Heart left ventricle (tissue), 13 donors: ENCODE results near the gene CTAG1A.

ENCODE experiments used
- CTCF ChIP-seq, 12 donors: fragments of 200-600 bp; sonication (generic) in 4 of 12; IDR thresholded peaks; one replicate each; pipeline versions ENCODE4 v1.5.0 to v1.8.0; 2018 to 2022; ENCODE audit warnings: antibody characterized with exemption in 12 of 12, mild to moderate bottlenecking in 5 of 12
- POLR2A ChIP-seq, 2 donors: fragments of 450-650 bp; IDR thresholded peaks; one replicate each; pipeline ENCODE4 v1.6.1; 2017; ENCODE audit warnings: antibody characterized with exemption in 2 of 2, mild to moderate bottlenecking in 2 of 2, moderate library complexity in 2 of 2
- donor health status: ischemic (EF 13 %, LVEDD 7.1; RV severe dilation, severe dysfunction).
- donor health status: DM: no; HTN: yes; CAD: no.
- donor health status: DM: no; HTN: no; CAD: no.
- donor health status: ischemic (EF 25% LVEDD 6.9; RV normal size, moderate dysfunction).
- donor health status: ischemic (EF 25% LVEDD 5.7; RV mildly dilated, moderate dysfunction).
- donor health status: ischemic (EF 35%, LVEDD 5.7; RV mildly dilated, moderate dysfunction).
- donor health status: nonischemic (EF 11% LVEDD 7.7; RV severe dilation, severe dysfunction).
- donor health status: DM: yes; HTN: yes; CAD: no.
- donor health status: PGD.
- donor health status: ischemic (EF 29% LVEDD 5.4; RV normal size, mild dysfunction).
- donor health status: nonischemic (EF 23%, LVEDD 6.1; RV moderate dilation, normal function).

GRCh38 chrX:154548028-154548316 lies 37.0 kb upstream of the CTAG1A start:
- TF ChIP-seq CTCF (IDR thresholded peaks at IDR 0.05) (no peak), POLR2A (IDR thresholded peaks at IDR 0.05) (no peak)
